ENCODE measurements around the gene AMT. TPM values are rescaled to one million over a fixed set of nuclear protein-coding genes. Genes with fewer than 3 reads are reported as not detected.
"Not testable (repeated sequence)": the region's sequence is repeated elsewhere in the genome, so short reads cannot be mapped to it uniquely, and the experiment has no call there.

The AMT gene
- total RNA-seq, 1 experiment from 2014 or later, result 60.4 TPM

DNA sequence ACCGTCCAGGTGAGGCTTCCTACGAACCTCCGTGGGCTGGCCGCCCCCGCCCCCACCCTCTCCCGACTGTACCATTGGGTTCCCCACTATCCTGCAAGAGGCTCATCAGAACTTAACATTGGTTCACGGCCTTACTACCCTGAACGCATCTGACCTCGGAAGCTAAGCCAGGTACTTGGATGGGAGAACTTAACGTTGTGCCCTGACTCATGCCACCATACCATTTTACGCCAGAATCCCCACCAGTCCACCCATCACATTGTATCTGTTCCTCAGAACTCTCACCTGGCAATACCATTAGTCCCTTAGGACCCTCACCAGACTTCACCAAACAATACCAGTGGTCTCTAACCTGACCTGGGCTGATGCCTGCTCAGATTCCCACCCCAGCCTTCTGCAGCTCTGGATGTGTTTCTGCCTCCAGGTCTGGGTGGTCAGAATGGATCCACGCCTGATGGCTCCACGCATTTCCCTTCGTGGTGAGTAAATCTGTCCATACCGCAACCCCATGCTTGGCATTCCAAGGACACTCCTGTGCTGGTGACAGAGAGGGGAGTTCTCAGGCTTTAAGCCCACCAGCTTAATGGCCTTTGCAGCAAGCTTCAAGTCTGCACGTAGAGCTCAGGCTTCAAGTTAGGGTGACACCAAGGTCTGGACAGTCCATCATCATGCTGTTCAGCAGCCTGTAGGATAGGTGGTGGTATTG lies 9.5 kb downstream of the AMT start:
- no peak for DNase-seq
- peak overlapping the region; percentile 85 for H3K4me3 ChIP-seq (ENCODE audit: insufficient read depth, low read depth, low read length)
- no peaks in the 10 kb centered on the region for H3K27me3 ChIP-seq (ENCODE audit: control insufficient read depth, insufficient read depth, low read length)
- peaks cover 4% of the 10 kb centered on the region; the same call in 1 of the 2 replicates for H3K36me3 ChIP-seq (replicated peaks; ENCODE audit: control insufficient read depth, insufficient read depth, low read length)

DNA sequence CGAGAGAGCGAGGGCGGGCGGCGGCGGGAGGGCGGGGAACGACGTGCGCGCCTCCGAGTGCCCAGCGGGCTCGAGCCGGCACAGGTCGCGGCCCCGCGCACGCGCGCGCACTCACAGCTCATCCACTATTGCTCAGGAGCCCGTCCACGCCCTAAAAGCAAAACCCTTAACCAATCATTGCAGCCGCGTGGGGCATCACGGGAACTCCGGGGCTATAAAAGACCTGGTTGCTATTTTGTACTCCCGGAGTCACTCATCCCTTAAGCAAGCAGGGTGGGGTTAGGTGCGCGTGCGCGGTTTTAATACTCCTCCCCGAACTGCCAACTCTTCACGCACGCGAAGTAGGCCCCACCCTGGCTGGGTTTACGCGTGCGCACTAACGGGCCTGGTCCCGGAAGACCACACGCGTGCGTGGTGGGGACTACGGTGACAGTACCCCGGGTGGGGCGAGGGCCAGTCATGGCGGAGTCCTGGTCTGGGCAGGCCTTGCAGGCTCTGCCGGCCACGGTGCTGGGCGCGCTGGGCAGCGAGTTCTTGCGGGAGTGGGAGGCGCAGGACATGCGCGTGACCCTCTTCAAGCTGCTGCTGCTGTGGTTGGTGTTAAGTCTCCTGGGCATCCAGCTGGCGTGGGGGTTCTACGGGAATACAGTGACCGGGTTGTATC lies 10.2 kb downstream of the AMT start, which contains the start of the genes RHOA and TCTA:
Gene RHOA, minus strand, starts transcription at position 9 of the 664 bp plus-strand sequence. CDS start 36,387 bp downstream, outside the sequence.
Gene TCTA, plus strand, starts transcription at position 456 of the 664 bp plus-strand sequence. Its CDS starts 4 bp downstream, at position 460.
- peaks cover 4% of the 10 kb centered on the region; the same call in 1 of the 2 replicates for H3K36me3 ChIP-seq (replicated peaks; ENCODE audit: control insufficient read depth, insufficient read depth, low read length)
- H3K27me3 ChIP-seq (ENCODE audit: control insufficient read depth, insufficient read depth, low read length), result no peaks in the 10 kb centered on the region
- peak within 1 kb of the TSS; percentile 85 for H3K4me3 ChIP-seq (ENCODE audit: insufficient read depth, low read depth, low read length)
- peak; percentile 98 for DNase-seq

- peak; percentile 93 for DNase-seq
- H3K36me3 ChIP-seq (replicated peaks; ENCODE audit: control insufficient read depth, insufficient read depth, low read length), result peaks cover 4% of the 10 kb centered on the region; the same call in 1 of the 2 replicates
- H3K27me3 ChIP-seq (ENCODE audit: control insufficient read depth, insufficient read depth, low read length), result no peaks in the 10 kb centered on the region
- peak overlapping the region; percentile 85 for H3K4me3 ChIP-seq (ENCODE audit: insufficient read depth, low read depth, low read length)
These were observed 10.7 kb downstream of the AMT start for GRCh38 chr3:49411535-49411967.

GRCh38 chr3:49410846-49411534 lies 11.3 kb downstream of the AMT start:
- peak overlapping the region; percentile 85 for H3K4me3 ChIP-seq (ENCODE audit: insufficient read depth, low read depth, low read length)
- DNase-seq, result no peak
- H3K27me3 ChIP-seq (ENCODE audit: control insufficient read depth, insufficient read depth, low read length), result no peaks in the 10 kb centered on the region
- H3K36me3 ChIP-seq (replicated peaks; ENCODE audit: control insufficient read depth, insufficient read depth, low read length), result peaks cover 3% of the 10 kb centered on the region; the same call in 1 of the 2 replicates

GRCh38 chr3:49410066-49410845 lies 12.0 kb downstream of the AMT start:
- no peaks in the 10 kb centered on the region for H3K27me3 ChIP-seq (ENCODE audit: control insufficient read depth, insufficient read depth, low read length)
- DNase-seq, result no peak
- peak overlapping the region; percentile 85 for H3K4me3 ChIP-seq (ENCODE audit: insufficient read depth, low read depth, low read length)
- H3K36me3 ChIP-seq (replicated peaks; ENCODE audit: control insufficient read depth, insufficient read depth, low read length), result peaks cover 3% of the 10 kb centered on the region; the same call in 1 of the 2 replicates

GRCh38 chr3:49406571-49407565 lies 15.4 kb downstream of the AMT start:
- Histone ChIP-seq H3K27me3 (ENCODE audit: control insufficient read depth, insufficient read depth, low read length) (no peaks in the 10 kb centered on the region), H3K36me3 (replicated peaks; ENCODE audit: control insufficient read depth, insufficient read depth, low read length) (peaks cover 1% of the 10 kb centered on the region), H3K4me3 (ENCODE audit: insufficient read depth, low read depth, low read length) (no peak overlapping the region)
- DNase-seq, result no peak

DNA sequence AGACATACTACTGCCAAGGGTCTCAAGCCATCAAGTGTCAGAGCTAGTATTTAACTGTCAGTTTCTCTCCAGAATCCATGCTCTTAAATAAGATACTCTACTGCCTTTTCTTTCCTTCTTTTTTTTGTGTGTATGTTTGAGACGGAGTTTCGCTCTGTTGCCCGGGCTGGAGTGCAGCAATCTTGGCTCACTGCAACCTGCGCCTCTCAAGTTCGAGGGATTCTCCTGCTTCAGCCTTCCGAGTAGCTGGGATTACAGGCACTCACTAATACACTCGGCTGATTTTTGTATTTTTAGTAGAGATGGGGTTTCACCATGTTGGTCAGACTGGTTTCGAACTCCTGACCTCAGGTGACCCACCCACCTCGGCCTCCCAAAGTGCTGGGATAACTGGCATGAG lies 16.7 kb downstream of the AMT start:
- not testable (repeated sequence) for H3K36me3 ChIP-seq (replicated peaks; ENCODE audit: control insufficient read depth, insufficient read depth, low read length); H3K4me3 ChIP-seq (ENCODE audit: insufficient read depth, low read depth, low read length); DNase-seq; H3K27me3 ChIP-seq (ENCODE audit: control insufficient read depth, insufficient read depth, low read length)

DNA sequence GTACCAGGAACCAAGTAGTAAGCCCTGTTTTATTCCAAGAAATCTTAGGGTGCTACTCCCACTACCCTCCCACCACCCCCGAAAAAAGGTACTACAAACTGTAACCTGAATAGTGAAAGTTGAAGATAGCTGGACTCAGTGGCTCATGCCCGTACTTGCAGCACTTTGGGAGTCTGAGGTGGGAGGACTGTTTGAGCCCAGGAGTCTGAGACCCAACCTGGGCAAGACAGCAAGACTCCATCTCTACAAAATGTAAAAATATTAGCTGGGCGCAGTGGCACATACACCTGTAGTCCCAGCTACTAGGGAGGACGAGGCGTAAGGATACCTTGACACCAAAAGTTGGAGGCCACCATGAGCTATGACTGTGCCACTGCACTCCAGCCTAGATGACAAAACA lies 18.4 kb downstream of the AMT start:
- Histone ChIP-seq H3K4me3 (ENCODE audit: insufficient read depth, low read depth, low read length) (no peak overlapping the region), H3K36me3 (replicated peaks; ENCODE audit: control insufficient read depth, insufficient read depth, low read length) (peaks cover 1% of the 10 kb centered on the region), H3K27me3 (ENCODE audit: control insufficient read depth, insufficient read depth, low read length) (no peaks in the 10 kb centered on the region)
- no peak for DNase-seq

- H3K27me3 ChIP-seq (ENCODE audit: control insufficient read depth, insufficient read depth, low read length), result no peaks in the 10 kb centered on the region
- H3K4me3 ChIP-seq (ENCODE audit: insufficient read depth, low read depth, low read length), result no peak overlapping the region
- no peak for DNase-seq
- peaks cover 1% of the 10 kb centered on the region for H3K36me3 ChIP-seq (replicated peaks; ENCODE audit: control insufficient read depth, insufficient read depth, low read length)
These were observed 20.5 kb downstream of the AMT start for GRCh38 chr3:49401766-49402165.

- Histone ChIP-seq H3K27me3 (ENCODE audit: control insufficient read depth, insufficient read depth, low read length) (no peaks in the 10 kb centered on the region), H3K36me3 (replicated peaks; ENCODE audit: control insufficient read depth, insufficient read depth, low read length) (peaks cover 4% of the 10 kb centered on the region), H3K4me3 (ENCODE audit: insufficient read depth, low read depth, low read length) (no peak overlapping the region)
- no peak for DNase-seq
These were observed 22.8 kb downstream of the AMT start for GRCh38 chr3:49399461-49399860.

DNA sequence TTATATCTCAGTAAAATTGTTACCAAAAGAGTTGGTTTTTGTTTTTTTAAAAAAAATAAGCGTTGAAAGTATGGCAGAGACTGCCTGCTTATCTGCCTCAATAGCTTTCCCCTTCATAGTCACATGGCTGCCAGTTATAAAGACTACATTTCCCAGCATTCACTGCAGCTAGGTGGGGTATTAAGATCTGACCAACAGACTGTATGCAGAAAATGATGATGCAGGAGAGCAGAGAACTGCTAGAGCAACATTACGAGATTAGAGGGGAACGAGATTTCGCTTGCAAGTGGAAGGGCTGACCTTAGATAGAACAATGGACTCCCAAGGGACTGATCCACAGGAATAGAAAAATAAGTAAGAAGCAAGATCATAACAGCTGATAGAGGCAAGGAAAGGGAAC lies 24.8 kb downstream of the AMT start:
- Histone ChIP-seq H3K4me3 (ENCODE audit: insufficient read depth, low read depth, low read length) (no peak overlapping the region), H3K36me3 (replicated peaks; ENCODE audit: control insufficient read depth, insufficient read depth, low read length) (peaks cover 3% of the 10 kb centered on the region), H3K27me3 (ENCODE audit: control insufficient read depth, insufficient read depth, low read length) (no peaks in the 10 kb centered on the region)
- peak; percentile 66 for DNase-seq

DNA sequence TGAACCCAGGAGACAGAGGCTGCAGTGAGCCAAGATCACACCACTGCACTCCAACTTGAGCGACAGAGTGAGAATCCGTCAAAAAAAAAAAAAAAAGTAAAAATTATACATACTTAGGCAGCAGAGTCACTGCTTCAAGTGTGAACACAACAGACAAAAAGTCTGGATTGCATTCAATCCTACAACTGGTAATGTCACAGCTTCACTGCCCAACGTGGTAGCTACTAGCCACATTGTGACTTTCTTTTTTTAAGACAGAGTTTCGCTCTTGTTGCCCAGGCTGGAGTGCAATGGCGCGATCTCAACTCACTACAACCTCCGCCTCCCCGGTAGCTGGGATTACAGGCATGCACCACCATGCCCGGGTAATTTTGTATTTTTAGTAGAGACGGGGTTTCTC lies 31.0 kb downstream of the AMT start:
- not testable (repeated sequence) for H3K27me3 ChIP-seq (ENCODE audit: control insufficient read depth, insufficient read depth, low read length); H3K36me3 ChIP-seq (replicated peaks; ENCODE audit: control insufficient read depth, insufficient read depth, low read length); DNase-seq; H3K4me3 ChIP-seq (ENCODE audit: insufficient read depth, low read depth, low read length)

GRCh38 chr3:49389297-49389696 lies 33.0 kb downstream of the AMT start:
- Histone ChIP-seq H3K36me3 (replicated peaks; ENCODE audit: control insufficient read depth, insufficient read depth, low read length) (no peaks in the 10 kb centered on the region; the same call in 1 of the 2 replicates), H3K4me3 (ENCODE audit: insufficient read depth, low read depth, low read length) (no peak overlapping the region), H3K27me3 (ENCODE audit: control insufficient read depth, insufficient read depth, low read length) (no peaks in the 10 kb centered on the region)
- DNase-seq, result no peak
